Measurements from ENCODE around the gene UGT2B7. TPM values are rescaled to one million over a fixed set of nuclear protein-coding genes. Genes with fewer than 3 reads are reported as not detected.
"Not testable (repeated sequence)": the region's sequence is repeated elsewhere in the genome, so short reads cannot be mapped to it uniquely, and the experiment has no call there.

The UGT2B7 gene
- polyA plus RNA-seq, 1 of the 3 experiments (the other 2 are of a cell fraction) = not detected

- ChIA-PET CTCF (interaction anchor here (1.5 kb wide), 1 partner anchor 10 kb away, joined by 3 read pairs; no protein-coding TSS in a partner anchor), POLR2A (no interaction called here)
- Histone ChIP-seq H3K9ac (no peak overlapping the region), H3K4me1 (ENCODE audit: control insufficient read depth in 1 of 2, insufficient read depth in 2 of 2, low read depth in 1 of 2, low read length in 1 of 2) (no peaks in the 10 kb centered on the region), H3K4me2 (no peak overlapping the region), H3F3A (replicated peaks; ENCODE audit: insufficient read depth) (peaks cover 3% of the 10 kb centered on the region), H3K9me3 (no peaks in the 10 kb centered on the region), H4K20me1 (ENCODE audit: insufficient read depth) (no peaks in the 10 kb centered on the region), H3K36me3 (replicated peaks in 1 of 2; ENCODE audit: control insufficient read depth in 1 of 2, insufficient read depth in 2 of 2, low read length in 1 of 2) (no peaks in the 10 kb centered on the region), H3K9me2 (no peaks in the 10 kb centered on the region), H3K27ac (ENCODE audit: low read depth in 2 of 2, low read length in 1 of 2) (no peak overlapping the region), H3K27me3 (ENCODE audit: insufficient read depth) (peaks cover 6% of the 10 kb centered on the region; the same call in 1 of the 2 replicates), H3K79me2 (ENCODE audit: insufficient read depth) (no peaks in the 10 kb centered on the region), H2AFZ (ENCODE audit: low read depth) (no peak overlapping the region), H3K4me3 (ENCODE audit: low read depth in 2 of 2, low read length in 1 of 2) (no peak overlapping the region)
- 3% methylated on average over 4 of the region's 4 CpGs for WGBS (ENCODE audit: low lambda C conversion rate)
- DNase-seq = no peak
- TF ChIP-seq EZH2phosphoT487 (IDR thresholded peaks at IDR 0.05; ENCODE audit: borderline replicate concordance, low read depth) (no peak), RAD21 (IDR thresholded peaks at IDR 0.05; ENCODE audit: low read length) (no peak), SIN3A (IDR thresholded peaks at IDR 0.05; ENCODE audit: borderline replicate concordance, low read depth, low read length) (no peak), REST (IDR thresholded peaks at IDR 0.05; ENCODE audit: low read depth, low read length) (no peak), NRF1 (IDR thresholded peaks at IDR 0.05; ENCODE audit: low read depth, low read length) (no peak), FOXJ3 (CRISPR knock-in tag; IDR thresholded peaks at IDR 0.05) (no peak), TAF1 (IDR thresholded peaks at IDR 0.05; ENCODE audit: borderline replicate concordance, low read depth, low read length) (no peak), TCF12 (IDR thresholded peaks at IDR 0.05) (no peak)
Observed at GRCh38 chr4:69098470-69098869, 2.2 kb downstream of the UGT2B7 start.

DNA sequence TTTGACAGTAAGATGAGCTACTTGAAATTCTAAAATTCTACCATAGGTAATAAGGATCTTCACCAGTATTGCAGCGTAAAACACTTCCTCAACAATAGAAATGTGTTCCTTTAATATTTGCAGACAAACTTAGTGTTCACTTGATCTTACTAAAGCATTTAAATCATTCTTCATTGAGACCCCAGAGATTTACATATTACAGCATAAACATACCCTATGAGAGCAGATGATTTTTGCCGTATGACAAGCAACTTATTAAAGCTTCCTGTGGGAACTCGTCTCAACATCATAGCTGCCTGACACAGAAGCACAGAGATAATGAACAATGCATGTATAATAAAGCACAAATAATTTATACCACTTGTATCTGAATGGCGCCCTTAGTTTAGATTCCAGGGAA is 3.6 kb downstream of the UGT2B7 start:
- 4% methylated on average over 4 of the region's 4 CpGs for WGBS (ENCODE audit: low lambda C conversion rate)
- CTCF ChIA-PET = interaction anchor here (1.2 kb wide), 1 partner anchor 70 kb away, joined by 3 read pairs; no protein-coding TSS in a partner anchor
- Histone ChIP-seq H3K4me1 (ENCODE audit: control insufficient read depth in 1 of 2, insufficient read depth in 2 of 2, low read depth in 1 of 2, low read length in 1 of 2) (no peaks in the 10 kb centered on the region), H3F3A (replicated peaks; ENCODE audit: insufficient read depth) (peaks cover 2% of the 10 kb centered on the region), H3K9ac (no peak overlapping the region), H3K4me3 (ENCODE audit: low read depth in 2 of 2, low read length in 1 of 2) (no peak overlapping the region), H2AFZ (ENCODE audit: low read depth) (no peak overlapping the region), H3K36me3 (replicated peaks in 1 of 2; ENCODE audit: control insufficient read depth in 1 of 2, insufficient read depth in 2 of 2, low read length in 1 of 2) (no peaks in the 10 kb centered on the region), H3K9me2 (no peaks in the 10 kb centered on the region), H3K9me3 (no peaks in the 10 kb centered on the region), H3K4me2 (no peak overlapping the region), H3K27me3 (ENCODE audit: insufficient read depth) (peaks cover 6% of the 10 kb centered on the region; the same call in 1 of the 2 replicates), H4K20me1 (ENCODE audit: insufficient read depth) (no peaks in the 10 kb centered on the region), H3K79me2 (ENCODE audit: insufficient read depth) (no peaks in the 10 kb centered on the region), H3K27ac (ENCODE audit: low read depth in 2 of 2, low read length in 1 of 2) (no peak overlapping the region)
- TF ChIP-seq POLR2AphosphoS5 (IDR thresholded peaks at IDR 0.05; ENCODE audit: low read depth, low read length) = no peak
- no peak for DNase-seq
- POLR2A ChIA-PET = no interaction called here

- H3K4me2 ChIP-seq; H3K4me1 ChIP-seq (ENCODE audit: control insufficient read depth in 1 of 2, insufficient read depth in 2 of 2, low read depth in 1 of 2, low read length in 1 of 2); POLR2A ChIA-PET; H3K9me3 ChIP-seq; H3K27me3 ChIP-seq (ENCODE audit: insufficient read depth); H3F3A ChIP-seq (replicated peaks; ENCODE audit: insufficient read depth); DNase-seq; H2AFZ ChIP-seq (ENCODE audit: low read depth); CTCF ChIA-PET; H4K20me1 ChIP-seq (ENCODE audit: insufficient read depth); H3K79me2 ChIP-seq (ENCODE audit: insufficient read depth); H3K36me3 ChIP-seq (replicated peaks in 1 of 2; ENCODE audit: control insufficient read depth in 1 of 2, insufficient read depth in 2 of 2, low read length in 1 of 2); H3K9ac ChIP-seq; H3K9me2 ChIP-seq; H3K27ac ChIP-seq (ENCODE audit: low read depth in 2 of 2, low read length in 1 of 2); H3K4me3 ChIP-seq (ENCODE audit: low read depth in 2 of 2, low read length in 1 of 2): not testable (repeated sequence)
- WGBS (ENCODE audit: low lambda C conversion rate) = 3% methylated on average over 2 of the region's 2 CpGs
Observed at GRCh38 chr4:69102668-69103067, 6.4 kb downstream of the UGT2B7 start.

Data from SK-N-SH (cell line).